NK-92 (cell line): ENCODE data around the gene PRAME.

Source experiments
- DNase-seq: peaks from one replicate; lab custom pipeline; 2025; ENCODE audit not compliant: unreplicated experiment; lab: John Stamatoyannopoulos, UW

Gene PRAME

GRCh38 chr22:22579869-22580604 is 21.0 kb upstream of the PRAME start:
- DNase-seq = no peak

GRCh38 chr22:22578702-22579424 is 19.8 kb upstream of the PRAME start:
- DNase-seq = no peak

GRCh38 chr22:22576989-22577427 is 17.9 kb upstream of the PRAME start:
- DNase-seq = no peak

DNA sequence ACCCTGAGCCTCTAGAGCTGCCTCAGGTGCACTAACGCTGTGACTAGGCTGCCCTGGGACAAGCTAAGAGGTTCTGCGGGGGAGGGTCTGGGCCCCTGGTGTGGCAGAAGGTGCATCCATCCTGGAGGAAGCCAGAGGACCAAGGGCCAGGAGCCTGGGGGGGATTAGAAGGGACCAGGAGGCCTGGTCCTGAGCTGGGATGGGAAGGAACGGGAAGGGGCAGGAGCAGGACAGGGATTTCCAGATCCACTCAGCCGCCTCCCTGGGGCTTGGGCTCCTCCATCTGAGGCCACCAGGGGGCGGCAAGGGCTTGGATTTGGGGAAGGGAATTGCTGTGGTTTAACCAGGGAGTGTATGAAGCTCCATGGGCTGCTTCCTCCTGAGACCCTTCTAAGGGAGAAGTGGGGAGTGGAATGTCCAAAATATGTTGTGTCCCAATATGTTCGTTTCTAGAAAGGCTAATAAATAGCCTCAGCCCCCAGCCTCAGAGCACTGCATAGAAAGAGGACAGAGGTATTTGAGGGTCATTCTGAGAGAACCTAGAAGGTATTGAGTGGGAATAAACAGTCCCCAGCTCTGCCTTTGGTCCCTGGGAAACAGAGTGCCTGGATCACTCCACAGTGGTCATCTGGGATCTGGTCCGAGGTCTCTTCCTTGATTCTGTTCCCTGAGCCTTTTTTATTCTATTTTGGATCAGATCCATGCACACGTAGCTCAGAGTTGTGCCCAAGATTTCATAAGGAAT is 17.4 kb upstream of the PRAME start:
- DNase-seq = no peak

DNA sequence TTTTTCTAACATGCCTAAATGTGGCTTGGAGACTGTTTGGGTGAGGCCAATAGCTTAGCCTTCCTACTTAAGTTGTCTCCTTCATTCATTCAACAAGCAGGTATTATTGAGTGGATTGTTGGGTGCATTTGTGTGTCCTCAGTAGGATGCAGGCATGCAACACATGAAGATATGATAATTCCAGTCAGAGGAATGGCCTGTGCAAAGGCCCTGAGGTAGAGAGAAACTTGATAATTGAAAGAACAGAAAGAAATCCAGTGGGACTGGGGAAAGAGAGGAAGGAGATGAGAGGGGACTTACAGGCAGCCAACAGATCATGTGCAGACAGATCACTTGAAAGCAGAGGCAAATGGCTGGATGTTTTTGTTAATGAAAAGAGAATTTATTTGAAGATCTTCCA is 15.3 kb upstream of the PRAME start:
- no peak for DNase-seq

- no peak for DNase-seq
Observed at GRCh38 chr22:22573047-22573889, 14.2 kb upstream of the PRAME start.

DNA sequence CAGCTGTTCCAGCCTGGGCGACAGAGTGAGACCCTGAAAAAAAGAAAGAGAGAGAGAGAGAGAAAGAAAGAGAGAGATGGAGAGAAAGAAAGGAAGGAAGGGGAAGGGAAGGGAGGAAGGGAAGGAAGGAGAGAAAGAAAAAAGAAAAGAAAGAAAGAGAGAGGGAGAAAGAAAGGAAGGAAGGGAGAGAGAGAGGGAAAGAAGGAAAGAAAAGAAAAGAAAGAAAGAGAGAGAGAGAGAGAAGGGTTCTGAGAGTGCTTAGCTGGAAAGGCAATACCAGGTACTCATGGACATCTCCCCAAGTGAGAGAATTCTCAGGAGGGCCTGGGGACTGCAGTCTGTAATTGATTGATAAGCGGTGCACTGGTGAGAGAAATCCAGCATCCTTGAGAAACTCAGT is 12.8 kb upstream of the PRAME start:
- DNase-seq = no peak

- DNase-seq = no peak
Observed at GRCh38 chr22:22571429-22571828, 12.4 kb upstream of the PRAME start.

- DNase-seq = no peak
Observed at GRCh38 chr22:22569218-22569617, 10.2 kb upstream of the PRAME start.

DNA sequence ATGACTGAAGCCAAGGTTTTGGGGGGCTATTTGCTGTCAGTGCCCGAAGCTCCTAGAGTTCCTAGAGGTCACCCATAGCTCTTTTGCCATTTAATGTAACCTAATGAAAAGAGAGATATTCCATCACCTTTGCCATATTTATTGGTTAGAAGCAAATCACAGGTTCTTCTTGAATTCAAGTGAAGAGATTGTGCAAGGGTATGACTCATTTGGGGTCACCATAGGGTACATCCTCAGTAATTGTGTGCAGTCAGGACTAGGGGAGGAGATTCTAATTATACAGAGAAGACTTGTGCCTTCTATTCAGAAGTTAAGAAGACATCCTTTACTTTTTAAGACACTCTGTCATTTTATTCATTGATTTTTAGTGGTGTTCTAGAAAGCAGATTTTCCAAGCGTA is 6.9 kb upstream of the PRAME start:
- no peak for DNase-seq

DNA sequence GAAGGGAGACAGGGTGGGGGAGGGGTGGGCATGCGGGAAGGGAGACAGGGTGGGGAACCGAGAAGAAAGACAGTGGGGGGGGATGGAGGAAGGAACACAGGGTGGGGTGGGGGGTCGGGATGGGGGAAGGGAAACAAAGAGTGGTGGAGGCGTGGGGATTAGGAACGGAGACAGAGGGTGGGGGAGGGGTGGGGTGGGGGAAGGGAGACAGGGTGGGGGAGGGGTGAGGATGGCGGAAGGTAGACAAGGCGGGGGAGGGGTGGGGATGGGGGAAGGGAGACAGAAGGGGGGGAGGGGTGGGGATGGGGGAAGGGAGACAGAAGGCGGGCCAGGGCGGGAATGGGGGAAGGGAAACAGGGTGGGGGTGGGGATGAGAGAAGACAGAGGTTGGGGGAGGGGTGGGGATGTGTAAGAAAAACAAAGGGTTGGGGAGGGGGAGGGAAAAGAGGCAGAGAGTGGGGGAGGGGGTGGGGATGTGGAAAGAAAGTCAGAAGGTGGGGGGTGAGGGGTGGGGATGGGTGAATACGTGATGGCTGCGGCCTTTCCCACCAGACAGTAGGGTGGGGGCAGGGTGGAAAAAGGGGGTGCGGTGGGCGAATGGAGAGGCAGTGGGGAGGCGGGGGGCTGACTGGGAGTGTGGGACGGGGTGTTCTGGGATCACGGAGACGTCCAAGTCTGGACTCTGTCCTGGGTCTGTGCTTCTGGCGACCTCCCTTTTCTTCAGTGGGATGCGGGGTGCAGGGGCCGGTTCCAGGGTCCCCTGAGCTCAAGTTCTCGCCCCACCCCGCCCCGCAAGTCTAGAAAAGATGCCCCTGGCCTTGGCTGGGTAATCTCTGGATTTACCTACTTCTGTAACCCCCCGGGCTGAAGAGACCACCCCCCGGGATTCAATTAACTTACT is 744 bp downstream of the PRAME start:
- no peak for DNase-seq

DNA sequence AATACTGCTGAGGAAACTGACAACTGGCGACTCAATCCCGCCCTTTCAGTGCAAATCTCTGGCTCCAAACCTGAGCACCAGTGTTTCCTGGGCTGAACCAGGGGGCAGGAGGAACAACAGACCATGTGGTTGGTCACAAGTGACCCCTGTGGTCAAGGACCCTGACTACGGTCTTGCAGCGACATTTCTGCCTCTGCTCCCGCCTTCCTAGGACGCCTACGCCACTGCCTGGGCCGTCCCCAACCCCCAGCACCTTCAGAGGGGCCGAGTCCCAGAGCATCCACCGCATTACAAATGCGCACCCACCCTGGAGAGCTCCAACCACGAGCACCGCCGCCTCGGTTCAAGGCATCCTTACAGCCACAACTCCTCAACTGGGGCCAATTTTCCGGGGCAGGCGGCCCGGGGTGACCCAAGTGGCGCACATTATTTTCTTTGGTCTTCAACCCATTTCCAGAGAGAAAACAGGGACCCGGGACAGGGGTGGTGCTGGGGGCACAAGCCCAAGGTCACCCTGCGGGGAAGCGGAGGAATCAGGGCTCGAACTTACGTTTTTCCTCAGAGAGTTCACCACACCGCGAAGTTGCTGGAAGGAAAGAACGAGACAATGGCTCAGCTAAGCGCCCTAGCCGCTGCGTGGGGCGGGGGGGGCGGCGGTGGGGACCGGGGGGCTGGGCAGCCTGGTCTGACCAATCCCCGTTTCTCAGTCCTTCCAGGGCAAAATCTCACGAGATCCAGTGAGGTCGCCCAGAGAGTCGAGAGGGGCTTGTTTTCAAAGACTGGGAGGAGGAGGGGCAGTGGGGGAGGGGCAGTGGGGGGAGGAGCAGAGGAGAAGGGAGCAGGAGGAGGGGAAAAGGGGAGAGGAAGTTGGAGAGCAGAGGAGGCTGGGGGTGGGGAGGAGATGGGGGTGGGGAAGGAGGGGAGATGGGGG is 1.8 kb downstream of the PRAME start:
- no peak for DNase-seq

DNA sequence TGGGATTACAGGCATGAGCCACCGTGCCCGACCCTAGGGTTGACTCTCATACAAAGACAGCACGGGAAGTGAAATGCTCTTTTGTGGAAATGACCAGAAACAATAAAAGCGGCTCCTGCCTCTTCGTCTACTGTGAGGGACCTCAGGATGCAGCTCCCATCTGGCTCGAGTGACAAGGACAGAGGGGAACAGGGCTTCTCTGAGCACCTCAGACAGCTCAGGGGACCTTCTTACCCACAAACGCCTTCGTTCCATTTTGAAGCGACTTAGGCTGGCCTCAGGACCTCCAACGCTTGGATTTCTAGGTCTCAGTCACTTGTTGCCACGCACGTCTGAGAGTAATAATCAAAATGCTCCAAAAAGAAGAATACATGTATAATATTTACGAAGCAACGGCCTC is 2.5 kb downstream of the PRAME start:
- DNase-seq = no peak

GRCh38 chr22:22555596-22555995 is 3.5 kb downstream of the PRAME start:
- no peak for DNase-seq

DNA sequence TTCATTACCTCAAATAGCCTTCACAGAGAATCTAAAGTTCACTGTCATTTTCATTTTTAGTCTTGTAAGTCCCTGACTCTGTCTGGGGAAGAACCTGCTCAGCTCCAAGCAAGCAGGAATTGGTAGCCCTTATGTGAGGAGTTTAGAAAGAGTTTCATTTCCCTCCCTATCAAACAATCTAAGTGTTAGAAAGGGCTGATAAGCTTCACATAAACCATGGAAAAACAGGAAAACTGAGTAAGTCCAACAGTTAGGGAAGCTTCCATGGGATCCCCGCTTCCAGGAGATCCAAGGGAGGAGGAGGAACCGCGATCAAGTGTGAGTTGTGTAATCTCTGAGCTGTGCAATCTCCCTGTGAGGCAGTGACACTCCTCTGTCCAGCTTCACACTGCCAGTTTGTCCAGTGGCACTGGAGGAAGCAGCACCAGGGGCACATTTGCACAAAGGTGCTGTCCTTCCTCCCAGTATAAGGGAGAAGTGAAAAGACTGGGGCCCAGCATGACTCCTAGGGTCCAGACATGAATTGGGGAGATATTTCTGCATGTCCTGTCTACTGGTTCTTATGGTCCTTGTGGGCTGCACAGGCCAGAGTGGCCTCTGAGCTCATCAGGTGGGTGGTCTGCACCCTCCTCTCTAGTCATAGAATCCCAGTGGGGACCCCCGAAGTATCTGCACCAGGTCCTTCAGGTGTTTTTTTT is 4.3 kb downstream of the PRAME start:
- no peak for DNase-seq

DNA sequence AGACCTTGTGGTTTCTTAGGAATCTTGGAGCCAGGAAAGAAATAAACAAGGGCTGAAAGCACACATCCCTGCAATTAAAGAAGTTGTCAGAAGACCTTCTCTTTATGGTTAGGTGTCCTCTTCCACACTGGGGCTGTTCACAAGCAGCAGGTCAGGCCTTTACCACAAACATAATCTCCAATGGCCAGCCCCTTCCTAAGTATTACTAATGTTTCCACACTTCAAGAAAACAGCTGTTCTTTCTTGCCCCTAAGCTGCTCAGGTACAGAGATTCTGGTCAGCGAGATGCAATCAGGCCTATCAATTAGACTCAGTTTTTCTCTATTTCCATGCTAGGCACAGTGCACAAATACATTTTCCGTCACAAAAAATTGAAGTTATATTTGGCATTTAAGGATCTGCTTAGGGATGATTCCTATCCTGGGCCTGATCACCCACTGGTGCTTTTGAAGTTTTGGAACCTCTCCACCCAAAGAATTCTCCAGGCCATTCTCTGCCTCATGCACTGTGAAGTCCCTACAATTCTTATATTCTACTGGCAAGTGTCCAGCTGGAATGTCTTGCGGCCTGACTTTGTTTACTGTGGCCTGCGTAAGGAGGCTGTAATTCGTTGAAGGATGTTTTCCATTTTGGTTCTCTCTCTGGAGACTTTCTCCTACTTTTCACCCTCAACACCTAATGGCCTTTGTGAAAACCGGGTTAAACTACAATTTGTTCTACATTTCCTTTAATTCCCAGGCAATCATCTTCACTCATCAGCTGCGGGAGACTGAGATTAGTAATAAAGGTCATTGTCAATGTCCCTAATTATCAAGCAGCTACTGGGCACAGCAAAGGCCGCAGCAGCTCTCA is 5.1 kb downstream of the PRAME start:
- no peak for DNase-seq

DNA sequence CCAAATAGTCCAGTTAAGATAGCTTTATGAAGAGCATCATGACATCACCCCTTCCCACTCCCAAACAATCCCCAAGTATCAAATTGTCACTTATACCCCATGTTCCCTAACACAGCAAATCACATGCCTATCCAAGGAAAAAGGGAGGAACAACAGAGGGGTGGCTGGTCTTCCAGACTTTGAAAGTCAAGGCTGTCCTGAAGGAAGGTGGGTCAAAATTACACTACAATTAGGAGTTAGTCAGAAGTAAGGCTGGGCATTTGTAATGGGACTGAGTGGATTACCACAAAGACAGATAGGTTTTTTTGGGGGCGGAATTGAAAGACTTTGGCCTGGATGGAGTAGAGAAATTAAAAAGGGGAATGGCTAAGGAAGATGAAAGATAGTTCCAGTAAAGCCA is 5.9 kb downstream of the PRAME start:
- no peak for DNase-seq
